HepG2 (cell line): ENCODE data around the gene RAB42. TPM values are rescaled to one million over a fixed set of nuclear protein-coding genes. Genes with fewer than 3 reads are reported as not detected.

ENCODE experiments used
- AGO1 ChIP-seq: fragments of 200-400 bp; formaldehyde crosslinking; IDR thresholded peaks from 2 replicates; pipeline ENCODE4 v1.6.1; 2017; ENCODE audit warnings: mild to moderate bottlenecking, low read depth, low read length, moderate library complexity; ENCODE audit not compliant: poor library complexity, severe bottlenecking
- CERS6 ChIP-seq: sonication (generic); formaldehyde crosslinking; IDR thresholded peaks from 2 replicates; pipeline ENCODE4 v1.5.0; 2020; ENCODE audit warnings: missing genetic modification reagents
- CHCHD3 ChIP-seq: sonication (generic); formaldehyde crosslinking; IDR thresholded peaks from 2 replicates; pipeline ENCODE4 v1.8.0; 2022; ENCODE audit warnings: mild to moderate bottlenecking, missing genetic modification reagents, moderate library complexity
- CSRNP1 ChIP-seq: sonication (generic); formaldehyde crosslinking; IDR thresholded peaks from 2 replicates; pipeline ENCODE4 v1.8.1; 2023; ENCODE audit warnings: mild to moderate bottlenecking, missing genetic modification reagents
- HIVEP1 ChIP-seq: sonication (generic); formaldehyde crosslinking; IDR thresholded peaks from 2 replicates; pipeline ENCODE4 v1.4.0; 2020; ENCODE audit warnings: mild to moderate bottlenecking, missing genetic modification reagents
- HNRNPH1 ChIP-seq: fragments of 200-400 bp; formaldehyde crosslinking; optimal IDR thresholded peaks from 2 replicates; pipeline ENCODE3; 2017; ENCODE audit warnings: mild to moderate bottlenecking, low read depth, low read length
- HOXA7 ChIP-seq: sonication (generic); formaldehyde crosslinking; IDR thresholded peaks from 2 replicates; pipeline ENCODE4 v1.8.1; 2022; ENCODE audit warnings: mild to moderate bottlenecking, missing genetic modification reagents, moderate library complexity
- MTERF4 ChIP-seq: sonication (generic); formaldehyde crosslinking; IDR thresholded peaks from 2 replicates; pipeline ENCODE4 v1.8.0; 2023; ENCODE audit warnings: mild to moderate bottlenecking, missing genetic modification reagents
- NRL ChIP-seq: sonication (generic); formaldehyde crosslinking; IDR thresholded peaks from 2 replicates; pipeline ENCODE4 v1.5.0; 2020; ENCODE audit warnings: missing genetic modification reagents, mild to moderate bottlenecking, moderate library complexity, borderline replicate concordance
- PAF1 ChIP-seq: IDR thresholded peaks from 2 replicates; pipeline ENCODE4 v1.6.1; 2016; ENCODE audit warnings: missing genetic modification reagents, missing compliant biosample characterization
- PHF5A ChIP-seq: IDR thresholded peaks from one replicate; pipeline ENCODE4 v1.6.1; 2018; ENCODE audit warnings: low read depth, missing genetic modification reagents; ENCODE audit not compliant: unreplicated experiment
- RARG ChIP-seq: sonication (generic); formaldehyde crosslinking; IDR thresholded peaks from 2 replicates; pipeline ENCODE4 v1.4.0; 2020; ENCODE audit warnings: low read depth, mild to moderate bottlenecking, missing genetic modification reagents
- SATB2 ChIP-seq: sonication (generic); formaldehyde crosslinking; IDR thresholded peaks from 2 replicates; pipeline ENCODE4 v1.5.0; 2020; ENCODE audit warnings: missing genetic modification reagents
- TEAD3 ChIP-seq: optimal IDR thresholded peaks from 2 replicates; pipeline ENCODE3; 2016; ENCODE audit warnings: borderline replicate concordance
- ZNF12 ChIP-seq: sonication (generic); formaldehyde crosslinking; IDR thresholded peaks from 2 replicates; pipeline ENCODE4 v1.5.0; 2020; ENCODE audit warnings: missing genetic modification reagents
- ZNF180 ChIP-seq: sonication (generic); formaldehyde crosslinking; IDR thresholded peaks from 2 replicates; pipeline ENCODE4 v1.4.0; 2020; ENCODE audit warnings: low read depth, missing genetic modification reagents, borderline replicate concordance
- ZNF275 ChIP-seq: sonication (generic); formaldehyde crosslinking; IDR thresholded peaks from 2 replicates; pipeline ENCODE4 v1.8.0; 2022; ENCODE audit warnings: missing genetic modification reagents, mild to moderate bottlenecking, inconsistent platforms, borderline replicate concordance
- ZNF362 ChIP-seq: sonication (generic); formaldehyde crosslinking; IDR thresholded peaks from 2 replicates; pipeline ENCODE4 v1.4.0; 2020; ENCODE audit warnings: missing genetic modification reagents, mild to moderate bottlenecking, borderline replicate concordance
- ZNF543 ChIP-seq: sonication (generic); formaldehyde crosslinking; IDR thresholded peaks from 2 replicates; pipeline ENCODE4 v1.4.0; 2020; ENCODE audit warnings: mild to moderate bottlenecking, missing genetic modification reagents
- ZNF720 ChIP-seq: sonication (generic); formaldehyde crosslinking; IDR thresholded peaks from 2 replicates; pipeline ENCODE4 v1.4.0; 2020; ENCODE audit warnings: missing genetic modification reagents
- ZNF766 ChIP-seq: sonication (generic); formaldehyde crosslinking; IDR thresholded peaks from 2 replicates; pipeline ENCODE4 v1.5.0; 2020; ENCODE audit warnings: missing genetic modification reagents, borderline replicate concordance
- ZNF775 ChIP-seq: sonication (generic); formaldehyde crosslinking; IDR thresholded peaks from 2 replicates; pipeline ENCODE4 v1.4.0; 2020; ENCODE audit warnings: missing genetic modification reagents, mild to moderate bottlenecking, moderate library complexity, borderline replicate concordance
- polyA plus RNA-seq, 8 experiments: library from polyadenylated mRNA; depleted of rRNA in 3 of 8; stranded (reverse) in 7 of 8; unstranded in 1 of 8; fragments of >200 nt; fragmentation: Illumina TruSeq in 4 of 8; extraction: Trizol in 4 of 8; gene quantifications; 2 replicates each; pipeline versions ENCODE4 v1.2.1 to v1.2.3, GENCODE V29; 2011 to 2016; ENCODE audit warnings: low read depth in 4 of 8, missing spikeins in 1 of 8, mixed read lengths in 1 of 8; ENCODE audit not compliant: insufficient read depth in 1 of 8
- total RNA-seq, 5 experiments: library from RNA; depleted of rRNA; stranded (reverse); fragments of >200 nt; fragmentation: Illumina TruSeq; extraction: Trizol; gene quantifications; 2 replicates each; pipeline ENCODE4 v1.2.3, GENCODE V29; 2016; ENCODE audit warnings: low read depth in 1 of 5

RAB42 gene
- total and polyA plus RNA-seq, 2 of the 13 experiments (the other 11 are each of a cell fraction or from before 2014, with no cell fraction given) = 10.4 to 166 TPM

GRCh38 chr1:28642847-28643635 lies 51.0 kb downstream of the RAB42 start, which contains the start of gene TAF12 (continued):
- TF ChIP-seq CSRNP1 (peak; percentile 89), HOXA7 (CRISPR knock-in tag) (no peak), MTERF4 (0 out of 2 replicates have a peak, but pooled peaks have one; percentile 66), NRL (CRISPR knock-in tag) (peak; percentile 91), RARG (no peak), ZNF775 (no peak), HNRNPH1 (no peak), CHCHD3 (CRISPR knock-in tag) (no peak), ZNF275 (CRISPR knock-in tag) (no peak), ZNF12 (CRISPR knock-in tag) (peak; percentile 65), HIVEP1 (CRISPR knock-in tag) (peak; percentile 83), AGO1 (no peak), PHF5A (peak; percentile 75), ZNF362 (CRISPR knock-in tag) (peak; percentile 44; the same call in 1 of the 2 replicates), ZNF180 (CRISPR knock-in tag) (no peak), ZNF766 (peak; percentile 93; the same call in 1 of the 2 replicates), ZNF543 (CRISPR knock-in tag) (peak; percentile 71), ZNF720 (CRISPR knock-in tag) (no peak), SATB2 (CRISPR knock-in tag) (peak; percentile 27; the same call in 1 of the 2 replicates), PAF1 (CRISPR knock-in tag) (no peak), TEAD3 (peak; percentile 20), CERS6 (CRISPR knock-in tag) (no peak)
